CD14-positive monocyte (primary cell): ENCODE measurements around the gene CA5B. TPM values are rescaled to one million over a fixed set of nuclear protein-coding genes. Genes with fewer than 3 reads are reported as not detected.
"Not testable (repeated sequence)": the region's sequence is repeated elsewhere in the genome, so short reads cannot be mapped to it uniquely, and the experiment has no call there.

ENCODE experiments used
- DNase-seq, 3 donors: peaks; one replicate each; pipeline ENCODE4 v3.0.0-alpha.2; 2011 to 2022
- H2AFZ ChIP-seq: 2 replicates; pipeline ENCODE4 v1.6.0; 2012; ENCODE audit warnings: mild to moderate bottlenecking, low read depth, low read length, inconsistent platforms; ENCODE audit not compliant: insufficient read depth, poor library complexity, severe bottlenecking
- H3K27ac ChIP-seq, 2 donors: 1 replicate in 1 of 2; 2 replicates in 1 of 2; pipeline ENCODE4 v1.5.1; 2012 to 2013; ENCODE audit warnings: low read length in 2 of 2, control low read depth in 1 of 2, inconsistent platforms in 1 of 2, low read depth in 1 of 2, mild to moderate bottlenecking in 1 of 2
- H3K27me3 ChIP-seq, 2 donors: one replicate each; pipeline versions ENCODE4 v1.6.0 to v1.6.1; 2011 to 2013; ENCODE audit warnings: low read length in 2 of 2; ENCODE audit not compliant: control insufficient read depth in 2 of 2, insufficient read depth in 2 of 2
- H3K36me3 ChIP-seq, 2 donors: replicated peaks in 1 of 2; 1 replicate in 1 of 2; 2 replicates in 1 of 2; pipeline versions ENCODE4 v1.5.1 to v1.6.1; 2012 to 2013; ENCODE audit warnings: low read length in 2 of 2, control low read depth in 1 of 2, inconsistent platforms in 1 of 2, mild to moderate bottlenecking in 1 of 2; ENCODE audit not compliant: insufficient read depth in 2 of 2, control insufficient read depth in 1 of 2
- H3K4me1 ChIP-seq, 2 donors: 1 replicate in 1 of 2; 2 replicates in 1 of 2; pipeline versions ENCODE4 v1.5.1 to v1.6.1; 2012 to 2013; ENCODE audit warnings: low read length in 2 of 2, control low read depth in 1 of 2, inconsistent platforms in 1 of 2, mild to moderate bottlenecking in 1 of 2, moderate library complexity in 1 of 2; ENCODE audit not compliant: insufficient read depth in 2 of 2, control insufficient read depth in 1 of 2
- H3K4me2 ChIP-seq: replicated peaks from 2 replicates; pipeline ENCODE3; 2012; ENCODE audit warnings: low read length, moderate library complexity, mild to moderate bottlenecking; ENCODE audit not compliant: poor library complexity, severe bottlenecking; ENCODE audit errors: extremely low read depth
- H3K4me3 ChIP-seq, 3 experiments: fragments of 200-600 bp in 1 of 3; sonication (generic) in 1 of 3; replicated peaks in 1 of 3; 1 replicate in 2 of 3; 2 replicates in 1 of 3; pipeline ENCODE4 v1.5.1; 2011 to 2013; ENCODE audit warnings: low read length in 3 of 3, mild to moderate bottlenecking in 3 of 3, control low read depth in 2 of 3, low read depth in 2 of 3, inconsistent platforms in 1 of 3, moderate library complexity in 1 of 3
- H3K79me2 ChIP-seq: 2 replicates; pipeline ENCODE4 v1.6.0; 2012; ENCODE audit warnings: mild to moderate bottlenecking, control low read depth, inconsistent platforms, low read length, moderate library complexity; ENCODE audit not compliant: insufficient read depth
- H3K9ac ChIP-seq: 2 replicates; pipeline ENCODE4 v1.6.0; 2017; ENCODE audit warnings: low read length, mild to moderate bottlenecking; ENCODE audit not compliant: insufficient read depth, poor library complexity, severe bottlenecking
- H3K9me3 ChIP-seq, 2 donors: replicated peaks in 1 of 2; 1 replicate in 1 of 2; 2 replicates in 1 of 2; pipeline versions ENCODE4 v1.5.1 to v1.6.1; 2012 to 2013; ENCODE audit warnings: low read length in 2 of 2, control low read depth in 1 of 2; ENCODE audit not compliant: control insufficient read depth in 1 of 2, insufficient read depth in 1 of 2
- H4K20me1 ChIP-seq: 2 replicates; pipeline ENCODE4 v1.6.0; 2012; ENCODE audit warnings: mild to moderate bottlenecking, low read length, control low read depth, moderate library complexity; ENCODE audit not compliant: insufficient read depth
- H3K27ac Mint-ChIP-seq, 7 donors: one replicate each; pipeline ENCODE4 v1.8.0; 2020; ENCODE audit warnings: mild to moderate bottlenecking in 7 of 7, mixed read lengths in 7 of 7, moderate library complexity in 6 of 7, inconsistent platforms in 2 of 7
- H3K27me3 Mint-ChIP-seq, 3 donors: one replicate each; pipeline ENCODE4 v1.8.0; 2021 to 2022; ENCODE audit warnings: low read depth in 3 of 3, mild to moderate bottlenecking in 3 of 3, mixed read lengths in 3 of 3, moderate library complexity in 3 of 3, inconsistent platforms in 1 of 3
- H3K36me3 Mint-ChIP-seq, 2 donors: one replicate each; pipeline ENCODE4 v1.8.0; 2020; ENCODE audit warnings: mixed read lengths in 2 of 2, inconsistent platforms in 1 of 2, mild to moderate bottlenecking in 1 of 2
- H3K4me1 Mint-ChIP-seq: one replicate; pipeline ENCODE4 v1.8.0; 2020; ENCODE audit warnings: mild to moderate bottlenecking, mixed read lengths
- H3K4me3 Mint-ChIP-seq, 2 donors: one replicate each; pipeline ENCODE4 v1.8.0; 2020; ENCODE audit warnings: mild to moderate bottlenecking in 2 of 2, mixed read lengths in 2 of 2, moderate library complexity in 1 of 2
- H3K9me3 Mint-ChIP-seq, 7 donors: one replicate each; pipeline ENCODE4 v1.8.0; 2020 to 2022; ENCODE audit warnings: mixed read lengths in 7 of 7, mild to moderate bottlenecking in 6 of 7, moderate library complexity in 6 of 7, inconsistent platforms in 2 of 7
- CTCF ChIP-seq: fragments of 200-600 bp; IDR thresholded peaks from one replicate; pipeline ENCODE4 v1.8.0; 2022; ENCODE audit warnings: antibody characterized with exemption, mild to moderate bottlenecking
- WGBS: methylation state at CpG from one replicate; pipeline ENCODE4 v1.1.5; 2013; ENCODE audit warnings: missing lambda C conversion rate; ENCODE audit not compliant: insufficient coverage; 5-methylcytosine and 5-hydroxymethylcytosine counted together
- intact Hi-C, 2 donors: fragments of 100-400 bp; cut with micrococcal nuclease; formaldehyde crosslinking; loops; one replicate each; pipeline versions ENCODE4 v1.15.0 to v1.15.1; 2023
- polyA plus RNA-seq, 3 donors: library from polyadenylated mRNA; depleted of rRNA in 1 of 3; unstranded in 2 of 3; stranded (reverse) in 1 of 3; fragments of 300-500 nt in 2 of 3; fragments of >200 nt in 1 of 3; fragmentation: Illumina TruSeq in 2 of 3; gene quantifications; 1 replicate in 2 of 3; 2 replicates in 1 of 3; pipeline ENCODE4 v1.2.3, GENCODE V29; 2012 to 2021

The CA5B gene
- polyA plus RNA-seq, 3 donors = 6.2 to 24.4 (median 21.4) TPM

DNA sequence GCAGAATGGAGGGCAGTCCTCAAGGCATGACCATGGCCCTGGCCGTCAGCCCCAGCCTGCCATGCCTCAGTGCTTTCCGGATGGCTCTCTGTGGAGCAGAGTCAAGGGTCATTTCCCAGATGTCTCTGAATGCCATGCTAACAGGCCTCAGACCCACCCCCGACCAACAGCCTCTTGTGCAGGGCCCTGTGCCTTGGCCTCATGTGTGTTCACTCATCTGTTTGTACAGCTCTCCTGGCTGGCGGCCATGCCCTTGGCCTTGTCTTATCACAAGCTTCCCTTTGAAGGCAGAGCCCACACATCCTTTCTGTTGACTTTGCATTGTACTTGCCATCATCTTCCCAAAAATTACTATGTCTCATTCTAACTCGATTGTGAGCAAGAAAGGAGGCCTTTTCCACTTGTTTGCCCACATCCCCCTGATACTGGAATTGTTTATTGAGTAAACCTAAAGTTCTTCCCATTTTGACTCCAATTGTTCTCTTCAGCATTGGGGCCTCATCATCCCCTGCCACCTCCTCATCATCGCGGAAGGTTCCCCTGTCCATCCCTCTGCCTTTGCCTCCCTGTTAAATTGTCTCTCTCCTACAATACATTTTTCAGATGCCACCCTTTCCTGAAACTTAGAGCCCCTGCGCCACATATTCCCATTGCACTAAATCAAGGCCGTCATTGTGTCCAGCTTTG lies 6.3 kb downstream of the CA5B start:
- 89% methylated on average over 1 of the region's 9 CpGs for WGBS
- Histone ChIP-seq H3K27me3 (peaks cover 0 to 3% of the 10 kb centered on the region in 2 donors), H3K79me2 (peaks cover 53% of the 10 kb centered on the region), H3K4me2 (no peak overlapping the region), H3K4me3 (no peak overlapping the region), H3K36me3 (peaks cover 0 to 9% of the 10 kb centered on the region in 2 donors), H3K4me1 (peaks cover 18 to 36% of the 10 kb centered on the region in 2 donors), H2AFZ (no peak overlapping the region), H4K20me1 (peaks cover 3% of the 10 kb centered on the region), H3K27ac (peak overlapping the region in 1 of 2 donors; percentile 22), H3K9me3 (no peaks in the 10 kb centered on the region), H3K9ac (no peak overlapping the region)
- intact Hi-C loops = no loop called here
- Mint-ChIP-seq H3K27ac (peak overlapping the region; percentile 59 to 87 (median 79)), H3K4me1 (peaks cover 27% of the 10 kb centered on the region), H3K36me3 (peaks cover 14 to 56% of the 10 kb centered on the region in 2 donors), H3K4me3 (no peak overlapping the region), H3K27me3 (peaks cover 0 to 18% (median 0%) of the 10 kb centered on the region in 3 donors), H3K9me3 (peaks cover 0 to 2% (median 0%) of the 10 kb centered on the region in 7 donors)
- TF ChIP-seq CTCF = no peak
- DNase-seq = no peak

DNA sequence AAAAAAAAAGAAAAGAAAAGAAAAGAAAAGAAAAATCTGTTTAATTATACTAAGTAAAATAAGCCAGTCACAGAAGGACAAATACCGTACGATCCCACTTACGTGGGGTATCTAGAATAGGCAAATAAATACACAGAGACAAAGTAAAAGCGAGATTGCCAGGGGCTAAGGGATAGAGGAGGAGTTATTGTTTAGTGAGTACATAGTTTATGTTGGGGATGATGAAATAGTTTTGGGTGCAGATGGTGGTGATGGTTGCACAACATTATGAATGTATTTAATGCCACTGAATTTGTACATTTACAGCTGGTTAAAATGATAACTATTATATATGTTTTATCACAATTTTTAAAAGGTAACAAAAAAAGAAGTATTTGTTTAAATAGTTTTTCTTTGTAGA lies 7.1 kb downstream of the CA5B start:
- peak; percentile 43 to 57 (median 51) for DNase-seq
- Mint-ChIP-seq H3K9me3 (peaks cover 0 to 2% (median 0%) of the 10 kb centered on the region in 7 donors), H3K4me1 (peaks cover 36% of the 10 kb centered on the region), H3K27me3 (peaks cover 0 to 22% (median 0%) of the 10 kb centered on the region in 3 donors), H3K4me3 (no peak overlapping the region), H3K27ac (peak overlapping the region; percentile 59 to 87 (median 76)), H3K36me3 (peaks cover 14 to 62% of the 10 kb centered on the region in 2 donors)
- H3K79me2 ChIP-seq = peaks cover 48% of the 10 kb centered on the region
- no peak for TF ChIP-seq CTCF
- no peak overlapping the region for H3K9ac ChIP-seq
- H4K20me1 ChIP-seq = no peaks in the 10 kb centered on the region
- H3K4me3 ChIP-seq = peak overlapping the region in 1 of 3 experiments; percentile 34
- H3K4me1 ChIP-seq = peaks cover 25 to 43% of the 10 kb centered on the region in 2 donors
- no peaks in the 10 kb centered on the region for H3K9me3 ChIP-seq
- no CpG with 5 or more reads among the region's 4 CpGs for WGBS
- H3K27ac ChIP-seq = peak overlapping the region in 1 of 2 donors; percentile 50
- intact Hi-C loops = no loop called here
- H3K4me2 ChIP-seq = peak overlapping the region; percentile 35
- no peak overlapping the region for H2AFZ ChIP-seq
- H3K36me3 ChIP-seq = peaks cover 0 to 9% of the 10 kb centered on the region in 2 donors
- H3K27me3 ChIP-seq = peaks cover 0 to 2% of the 10 kb centered on the region in 2 donors

DNA sequence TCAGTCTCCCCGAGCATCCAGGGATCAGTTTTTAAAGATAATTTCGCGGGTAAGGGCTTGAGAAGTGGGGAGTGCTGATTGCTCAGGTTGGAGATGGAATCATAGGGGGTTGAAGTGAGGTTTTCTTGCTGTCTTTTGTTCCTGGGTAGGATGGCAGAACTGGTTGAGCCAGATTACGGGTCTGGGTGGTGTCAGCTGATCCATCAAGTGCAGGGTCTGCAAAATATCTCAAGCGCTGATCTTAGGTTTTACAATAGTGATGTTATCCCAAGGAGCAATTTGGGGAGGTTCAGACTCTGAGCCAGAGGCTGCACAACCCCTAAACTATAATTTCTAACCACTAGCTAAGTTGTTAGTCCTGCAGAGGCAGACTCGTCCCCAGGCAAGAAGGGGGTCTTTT lies 8.6 kb downstream of the CA5B start:
- H3K4me3 ChIP-seq, DNase-seq, H3K4me2 ChIP-seq, H3K9ac ChIP-seq, H4K20me1 ChIP-seq, H3K4me3 Mint-ChIP-seq, H2AFZ ChIP-seq, H3K36me3 ChIP-seq, H3K9me3 Mint-ChIP-seq, H3K27ac ChIP-seq, H3K27me3 ChIP-seq, intact Hi-C loops, H3K9me3 ChIP-seq: not testable (repeated sequence)
- H3K4me1 ChIP-seq = peaks cover 39 to 57% of the 10 kb centered on the region in 2 donors
- 100% methylated on average over 2 of the region's 6 CpGs for WGBS
- peaks cover 50% of the 10 kb centered on the region for H3K4me1 Mint-ChIP-seq
- peak overlapping the region in 3 of 7 donors; percentile 5 to 41 (median 26) for H3K27ac Mint-ChIP-seq
- H3K79me2 ChIP-seq = peaks cover 41% of the 10 kb centered on the region
- H3K36me3 Mint-ChIP-seq = peaks cover 14 to 69% of the 10 kb centered on the region in 2 donors
- H3K27me3 Mint-ChIP-seq = peaks cover 0 to 22% (median 0%) of the 10 kb centered on the region in 3 donors
